HAP-1 (cell line): ENCODE data around the gene PRSS36.
A peak's percentile ranks its signal among the peaks of the same experiment; 100 is the strongest.
"Not testable (repeated sequence)": the region's sequence is repeated elsewhere in the genome, so short reads cannot be mapped to it uniquely, and the experiment has no call there.

Experiments used
- DNase-seq, 2 experiments: peaks; one replicate each; pipeline ENCODE4 v3.0.0-alpha.2; 2016 to 2020; ENCODE audit warnings: low spot score in 2 of 2
- H3K27me3 ChIP-seq: fragments of 250-450 bp; sonication (Bioruptor Pico); 2 replicates; pipeline ENCODE4 v1.5.1; 2020; ENCODE audit warnings: low read depth, mild to moderate bottlenecking, moderate library complexity
- H3K36me3 ChIP-seq: fragments of 250-450 bp; sonication (Bioruptor Pico); replicated peaks from 2 replicates; pipeline ENCODE4 v1.5.1; 2020; ENCODE audit warnings: mild to moderate bottlenecking
- H3K4me1 ChIP-seq: fragments of 250-450 bp; sonication (Bioruptor Pico); 2 replicates; pipeline ENCODE4 v1.5.1; 2020; ENCODE audit warnings: mild to moderate bottlenecking
- H3K4me3 ChIP-seq: fragments of 250-450 bp; sonication (Bioruptor Pico); 2 replicates; pipeline ENCODE4 v1.5.1; 2020; ENCODE audit warnings: mild to moderate bottlenecking, moderate library complexity
- H3K9me3 ChIP-seq: fragments of 250-450 bp; sonication (Bioruptor Pico); 2 replicates; pipeline ENCODE4 v1.5.1; 2020; ENCODE audit warnings: mild to moderate bottlenecking, moderate library complexity
- in situ Hi-C: fragments of 300-500 bp; cut with MboI; formaldehyde crosslinking; loops from 3 replicates; pipeline ENCODE4 v1.14.3; 2020; ENCODE audit warnings: low sequenced_read_pairs, inconsistent platforms, mixed read lengths

Gene PRSS36

DNA sequence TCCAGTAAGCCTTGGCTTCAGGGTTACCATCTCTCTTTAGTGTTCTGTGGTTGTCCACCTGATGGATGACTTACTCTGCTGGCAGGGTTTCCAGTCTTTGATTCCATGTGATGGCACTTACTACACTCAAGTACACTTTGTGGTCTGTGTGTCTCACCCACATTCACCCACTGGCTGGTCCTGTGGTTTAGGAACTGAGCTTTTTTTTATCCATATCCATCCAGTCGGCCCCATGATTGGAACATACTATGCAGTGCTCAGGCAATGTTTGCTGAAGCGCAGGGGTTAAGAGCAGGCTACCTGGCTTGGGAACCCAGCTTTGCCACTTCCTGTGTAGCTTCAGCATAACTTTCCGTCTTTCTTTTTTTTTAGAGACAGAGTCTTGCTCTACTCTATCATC lies 27.3 kb upstream of the PRSS36 start:
- no peaks in the 10 kb centered on the region for H3K27me3 ChIP-seq
- peaks cover 9% of the 10 kb centered on the region for H3K4me1 ChIP-seq
- H3K4me3 ChIP-seq, result no peak overlapping the region
- in situ Hi-C loops, result no loop called here
- DNase-seq, result no peak
- H3K36me3 ChIP-seq, result peaks cover 20% of the 10 kb centered on the region
- H3K9me3 ChIP-seq, result no peaks in the 10 kb centered on the region

DNA sequence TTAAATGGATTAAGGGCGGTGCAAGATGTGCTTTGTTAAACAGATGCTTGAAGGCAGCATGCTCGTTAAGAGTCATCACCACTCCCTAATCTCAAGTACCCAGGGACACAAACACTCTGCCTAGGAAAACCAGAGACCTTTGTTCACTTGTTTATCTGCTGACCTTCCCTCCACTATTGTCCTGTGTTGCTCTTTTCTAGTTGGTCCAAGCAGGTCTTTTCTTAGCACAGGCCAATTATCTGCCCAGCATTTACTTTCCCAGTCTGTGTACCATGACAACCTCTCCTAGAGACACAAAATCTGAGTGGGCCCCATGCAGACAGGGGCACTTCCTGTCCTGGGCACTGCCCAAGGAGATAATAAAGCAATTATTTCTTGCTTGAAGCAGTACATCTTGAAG lies 20.2 kb upstream of the PRSS36 start:
- H3K9me3 ChIP-seq, H3K27me3 ChIP-seq, H3K4me3 ChIP-seq, H3K4me1 ChIP-seq, H3K36me3 ChIP-seq, in situ Hi-C loops: not testable (repeated sequence)
- peak; percentile 52 to 57 for DNase-seq

- no peak overlapping the region for H3K4me3 ChIP-seq
- no peaks in the 10 kb centered on the region for H3K27me3 ChIP-seq
- H3K4me1 ChIP-seq, result peaks cover 6% of the 10 kb centered on the region
- no peak for DNase-seq
- H3K36me3 ChIP-seq, result no peaks in the 10 kb centered on the region
- H3K9me3 ChIP-seq, result no peaks in the 10 kb centered on the region
- in situ Hi-C loops, result no loop called here
These were observed 19.0 kb upstream of the PRSS36 start for GRCh38 chr16:31168848-31169247.

GRCh38 chr16:31167315-31167714 lies 17.4 kb upstream of the PRSS36 start:
- H3K36me3 ChIP-seq, result no peaks in the 10 kb centered on the region
- no peak for DNase-seq
- peaks cover 6% of the 10 kb centered on the region for H3K4me1 ChIP-seq
- no peaks in the 10 kb centered on the region for H3K9me3 ChIP-seq
- in situ Hi-C loops, result no loop called here
- no peaks in the 10 kb centered on the region for H3K27me3 ChIP-seq
- no peak overlapping the region for H3K4me3 ChIP-seq

- no peak for DNase-seq
- Histone ChIP-seq H3K27me3 (no peaks in the 10 kb centered on the region), H3K36me3 (no peaks in the 10 kb centered on the region), H3K9me3 (no peaks in the 10 kb centered on the region), H3K4me3 (no peak overlapping the region), H3K4me1 (peaks cover 4% of the 10 kb centered on the region; the same call in 1 of the 2 replicates)
- in situ Hi-C loops, result no loop called here
These were observed 7.3 kb upstream of the PRSS36 start for GRCh38 chr16:31157136-31157535.

DNA sequence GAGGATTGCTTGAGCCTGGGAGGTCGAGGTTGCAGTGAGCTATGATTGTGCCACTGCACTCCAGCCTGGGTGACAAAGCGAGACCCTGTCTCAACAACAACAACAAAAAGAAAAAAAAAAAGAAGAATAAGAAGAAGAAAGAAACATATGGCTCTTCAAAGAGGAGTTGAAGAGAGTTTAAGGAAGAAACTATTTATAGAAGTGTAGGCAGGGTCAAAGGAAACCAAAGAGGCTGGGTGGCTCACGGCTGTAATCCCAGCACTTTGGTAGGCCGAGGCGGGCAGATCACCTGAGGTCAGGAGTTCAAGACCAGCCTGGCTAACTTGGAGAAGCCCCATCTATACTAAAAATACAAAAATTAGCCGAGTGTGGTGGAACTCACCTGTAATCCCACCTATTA lies 1.1 kb upstream of the PRSS36 start:
- in situ Hi-C loops, DNase-seq: not testable (repeated sequence)

GRCh38 chr16:31149332-31149731 lies 534 bp downstream of the PRSS36 start:
- Histone ChIP-seq H3K27me3 (no peaks in the 10 kb centered on the region), H3K36me3 (no peaks in the 10 kb centered on the region), H3K4me1 (no peaks in the 10 kb centered on the region), H3K9me3 (no peaks in the 10 kb centered on the region), H3K4me3 (no peak overlapping the region)
- in situ Hi-C loops, result no loop called here
- DNase-seq, result no peak

More for the DNA sequence above, 1.1 kb upstream of the PRSS36 start:
- H3K4me3 ChIP-seq, H3K36me3 ChIP-seq, H3K27me3 ChIP-seq, H3K4me1 ChIP-seq, H3K9me3 ChIP-seq: not testable (repeated sequence)

GRCh38 chr16:31148896-31149295 lies 970 bp downstream of the PRSS36 start:
- H3K4me1 ChIP-seq, result no peaks in the 10 kb centered on the region
- H3K4me3 ChIP-seq, result no peak overlapping the region
- in situ Hi-C loops, result no loop called here
- H3K9me3 ChIP-seq, result no peaks in the 10 kb centered on the region
- no peak for DNase-seq
- no peaks in the 10 kb centered on the region for H3K36me3 ChIP-seq
- no peaks in the 10 kb centered on the region for H3K27me3 ChIP-seq

DNA sequence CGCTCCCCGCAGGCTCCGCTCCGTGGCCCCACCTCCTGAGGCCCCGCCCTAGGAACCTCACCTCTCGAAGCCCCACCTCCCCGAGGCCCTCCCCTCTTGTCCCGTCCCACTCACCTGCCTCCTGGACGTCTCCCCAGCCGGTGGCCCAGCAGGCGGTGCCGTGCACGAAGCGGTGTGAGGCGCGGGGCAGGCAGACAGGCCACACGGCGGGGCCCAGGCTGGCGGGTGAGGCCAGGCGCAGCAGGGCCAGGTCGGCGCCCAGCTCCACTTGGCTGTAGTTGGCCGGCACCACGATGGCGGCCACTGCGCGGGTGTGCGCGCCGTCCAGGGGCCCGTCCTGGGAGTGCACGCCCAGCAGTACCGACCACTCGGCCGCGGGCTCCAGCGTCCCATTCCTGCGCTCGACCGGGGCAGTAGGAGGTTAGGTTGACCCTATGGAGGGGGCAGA lies 1.6 kb downstream of the PRSS36 start:
- Histone ChIP-seq H3K27me3 (no peaks in the 10 kb centered on the region), H3K9me3 (no peaks in the 10 kb centered on the region), H3K4me3 (no peak overlapping the region), H3K4me1 (no peaks in the 10 kb centered on the region), H3K36me3 (no peaks in the 10 kb centered on the region)
- in situ Hi-C loops, result no loop called here
- DNase-seq, result no peak

GRCh38 chr16:31147574-31147973 lies 2.3 kb downstream of the PRSS36 start:
- H3K4me3 ChIP-seq, result no peak overlapping the region
- H3K27me3 ChIP-seq, result no peaks in the 10 kb centered on the region
- in situ Hi-C loops, result no loop called here
- no peaks in the 10 kb centered on the region for H3K36me3 ChIP-seq
- peaks cover 3% of the 10 kb centered on the region for H3K4me1 ChIP-seq
- no peak for DNase-seq
- no peaks in the 10 kb centered on the region for H3K9me3 ChIP-seq

GRCh38 chr16:31145398-31145990 lies 4.4 kb downstream of the PRSS36 start:
- DNase-seq, result no peak
- no peak overlapping the region for H3K4me3 ChIP-seq
- in situ Hi-C loops, result no loop called here
- H3K9me3 ChIP-seq, result no peaks in the 10 kb centered on the region
- no peaks in the 10 kb centered on the region for H3K36me3 ChIP-seq
- peaks cover 11% of the 10 kb centered on the region for H3K4me1 ChIP-seq
- no peaks in the 10 kb centered on the region for H3K27me3 ChIP-seq

GRCh38 chr16:31144418-31144817 lies 5.4 kb downstream of the PRSS36 start:
- H3K36me3 ChIP-seq, DNase-seq, H3K27me3 ChIP-seq, H3K9me3 ChIP-seq, H3K4me3 ChIP-seq, in situ Hi-C loops: not testable (repeated sequence)
- H3K4me1 ChIP-seq, result peaks cover 11% of the 10 kb centered on the region

DNA sequence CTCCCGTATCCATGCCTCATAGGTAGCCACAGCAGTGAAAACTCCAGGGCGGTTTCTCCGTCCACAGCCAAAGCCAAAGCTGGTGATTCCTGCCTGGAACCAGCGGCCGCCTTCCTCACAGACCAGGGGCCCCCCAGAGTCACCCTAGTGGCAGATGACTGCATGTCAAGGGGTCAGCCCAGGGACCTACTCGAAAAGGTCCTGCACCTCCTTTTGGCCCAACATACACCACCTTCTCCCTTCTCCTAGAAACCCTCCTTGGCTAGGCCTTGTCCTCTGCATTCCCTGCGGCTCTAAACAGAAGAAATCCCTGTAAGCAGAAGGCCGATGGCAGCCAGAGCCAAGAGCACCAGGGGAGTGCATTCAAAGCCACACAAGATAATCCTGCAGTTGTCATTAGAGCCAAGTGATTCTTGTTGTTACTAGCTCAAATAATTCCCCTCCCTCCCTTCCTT lies 6.1 kb downstream of the PRSS36 start:
- H3K4me1 ChIP-seq, result peaks cover 11% of the 10 kb centered on the region
- H3K9me3 ChIP-seq, result no peaks in the 10 kb centered on the region
- no peaks in the 10 kb centered on the region for H3K36me3 ChIP-seq
- no peak overlapping the region for H3K4me3 ChIP-seq
- no peak for DNase-seq
- in situ Hi-C loops, result no loop called here
- H3K27me3 ChIP-seq, result no peaks in the 10 kb centered on the region

DNA sequence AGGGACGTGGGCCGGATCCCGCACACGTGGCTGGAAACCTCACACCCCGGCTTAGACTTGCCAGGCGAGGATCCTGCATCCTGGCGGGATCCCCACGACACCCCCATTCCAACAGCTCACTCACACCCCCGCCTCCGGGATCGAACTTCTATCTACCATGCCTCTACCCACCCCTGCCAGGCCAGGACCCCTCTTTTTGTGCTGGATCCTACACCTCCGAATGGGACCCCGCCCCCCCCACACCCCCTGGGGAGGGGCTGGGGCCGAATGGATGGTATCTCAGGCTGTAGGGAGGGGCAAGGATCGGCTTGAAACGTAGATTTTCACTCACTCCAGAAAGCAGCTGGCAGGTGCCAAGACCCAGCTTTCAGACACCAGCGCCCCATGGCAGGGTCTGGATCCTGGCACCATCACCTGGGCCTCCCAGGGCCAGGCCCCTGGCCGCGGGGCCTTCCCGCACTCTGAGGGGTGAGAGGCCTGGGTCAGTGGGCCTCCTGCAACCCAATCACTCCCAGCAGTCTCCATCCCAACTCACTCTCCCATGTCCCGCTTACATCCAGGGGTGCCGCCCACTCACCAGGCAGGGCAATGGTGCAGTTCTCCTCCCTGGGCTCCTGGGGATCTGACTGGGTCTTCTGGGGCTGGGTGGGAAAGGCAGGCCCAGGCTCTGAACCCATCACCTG lies 6.7 kb downstream of the PRSS36 start:
- Histone ChIP-seq H3K4me3 (no peak overlapping the region), H3K4me1 (peaks cover 11% of the 10 kb centered on the region), H3K9me3 (no peaks in the 10 kb centered on the region), H3K27me3 (no peaks in the 10 kb centered on the region), H3K36me3 (no peaks in the 10 kb centered on the region)
- no peak for DNase-seq
- in situ Hi-C loops, result no loop called here
